Activated CD8-positive, alpha-beta memory T cell treated with anti-CD3 and anti-CD28 coated beads for 4 hours (primary cell): ENCODE results near the gene NPPA.
"Not testable (repeated sequence)": the region's sequence is repeated elsewhere in the genome, so short reads cannot be mapped to it uniquely, and the experiment has no call there.

ENCODE experiments used
- DNase-seq, 2 donors: peaks; one replicate each; pipeline ENCODE4 v3.0.0-alpha.2; 2020; ENCODE audit warnings: low read depth in 2 of 2

The NPPA gene

DNA sequence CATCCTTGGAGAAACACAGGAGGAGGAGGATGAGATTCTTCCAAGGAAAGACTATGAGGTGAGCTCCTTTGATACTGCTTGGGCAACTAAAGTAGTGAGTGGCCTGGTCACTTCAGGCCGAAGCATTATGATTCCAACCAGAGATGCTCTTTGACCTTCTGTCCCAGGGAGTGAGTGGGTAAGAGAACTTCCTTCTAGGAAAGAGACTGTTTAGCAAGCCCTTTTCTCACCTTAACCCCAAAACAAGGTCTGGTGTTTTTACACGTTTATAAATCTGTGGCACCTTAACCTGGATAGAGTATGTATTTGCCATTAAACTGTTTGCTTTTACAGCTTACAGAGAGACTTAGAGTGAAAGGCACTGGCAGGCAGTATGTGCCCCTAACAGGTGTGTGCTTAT is 40.5 kb downstream of the NPPA start:
- DNase-seq: no peak

GRCh38 chr1:11806307-11806936 is 41.2 kb downstream of the NPPA start:
- no peak for DNase-seq

- DNase-seq: peak; percentile 94 to 96
Measured at GRCh38 chr1:11805422-11806306, 41.9 kb downstream of the NPPA start, which contains the start of the genes CLCN6 and MTHFR. Gene CLCN6, plus strand, starts transcription at chr1:11806191. Its CDS starts 72 bp downstream, at chr1:11806263. Gene MTHFR, minus strand, starts transcription at chr1:11805964. Its CDS starts 2,848 bp downstream, at chr1:11803116.

- DNase-seq: no peak
Measured at GRCh38 chr1:11804666-11805421, 42.7 kb downstream of the NPPA start.

- not testable (repeated sequence) for DNase-seq
Measured at GRCh38 chr1:11803924-11804665, 43.5 kb downstream of the NPPA start.

DNA sequence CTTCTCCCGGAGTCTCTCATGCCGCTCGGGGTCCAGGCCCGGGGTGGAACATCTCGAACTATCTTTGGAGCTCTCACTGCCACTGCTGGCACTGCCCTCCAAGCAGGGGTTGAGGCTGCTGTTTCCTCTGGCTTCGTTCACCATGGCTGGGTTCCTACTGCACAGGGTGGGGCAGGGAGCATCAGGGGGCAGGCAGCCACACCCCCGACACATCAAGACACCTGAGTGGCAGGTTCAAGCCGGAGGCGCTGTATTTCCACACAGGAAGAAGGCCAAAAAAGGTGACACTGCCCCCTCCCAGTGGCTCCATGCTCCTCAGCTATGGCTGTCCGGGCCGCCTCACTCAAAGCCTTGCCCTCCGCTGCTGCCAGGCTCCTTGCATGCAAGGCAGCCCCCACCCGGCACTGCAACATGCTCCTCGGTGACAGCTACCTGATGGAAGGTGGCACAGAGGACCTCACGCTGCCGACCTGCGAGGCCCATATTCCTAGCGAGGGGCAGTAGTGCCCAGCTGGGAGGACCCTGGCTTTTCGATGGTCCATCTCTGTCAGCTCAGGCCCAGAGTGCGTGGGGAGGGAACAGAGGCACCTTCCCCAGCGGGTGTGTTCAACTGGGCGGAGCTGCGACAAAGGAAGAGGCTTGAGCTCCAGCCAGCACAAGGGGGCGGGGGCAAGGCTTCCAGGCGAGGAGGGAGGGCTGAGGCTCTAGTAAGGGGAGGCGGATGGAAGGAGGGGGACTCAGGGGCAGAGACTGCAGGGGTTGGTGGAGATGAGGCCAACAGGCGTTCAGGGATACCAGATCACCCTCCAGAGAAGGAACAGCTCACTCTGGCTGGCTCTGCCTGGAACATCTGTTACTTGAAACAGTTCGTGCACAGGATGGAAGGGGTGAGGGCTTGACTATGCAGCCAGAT is 44.4 kb downstream of the NPPA start:
- DNase-seq: peak; percentile 39 to 46

GRCh38 chr1:11802616-11802972 is 45.0 kb downstream of the NPPA start:
- DNase-seq: no peak

GRCh38 chr1:11800756-11801433 is 46.7 kb downstream of the NPPA start:
- no peak for DNase-seq

DNA sequence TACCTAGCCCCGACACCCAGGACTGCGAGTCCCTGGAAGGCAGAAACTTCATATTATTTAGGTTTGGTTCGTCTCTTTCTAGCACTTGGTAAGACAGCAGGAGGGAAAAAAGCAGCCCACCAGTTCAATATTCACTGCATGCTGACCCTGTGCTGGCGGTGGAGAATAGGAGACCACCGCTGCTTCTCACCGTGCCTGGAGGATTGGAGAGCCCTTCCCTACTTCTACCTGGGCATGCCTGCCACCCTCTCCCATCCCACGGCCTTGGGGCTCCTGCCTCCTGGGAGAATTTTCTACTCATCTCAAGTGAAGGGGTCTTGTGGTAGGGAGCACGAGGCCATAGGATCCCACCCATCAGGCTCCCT is 47.2 kb downstream of the NPPA start:
- DNase-seq: no peak

DNA sequence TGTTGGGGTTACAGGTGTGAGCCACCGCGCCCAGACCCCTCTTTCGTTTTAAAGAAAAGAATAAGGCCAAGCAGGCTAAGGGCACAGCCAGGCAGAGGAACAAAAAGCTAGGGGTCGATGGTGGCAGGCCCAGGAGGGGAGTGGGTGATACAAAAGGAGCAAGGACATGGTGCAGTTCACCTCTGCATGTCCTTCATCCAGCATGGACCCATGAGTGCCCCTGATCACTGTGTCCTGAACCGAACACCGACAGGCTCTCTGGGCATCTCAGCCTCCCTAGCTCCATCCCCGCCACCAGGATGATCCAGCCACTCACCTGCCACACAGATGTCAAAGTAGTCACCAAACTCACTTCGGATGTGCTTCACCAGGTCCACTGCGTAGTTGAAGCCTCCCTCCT is 47.7 kb downstream of the NPPA start:
- DNase-seq: no peak

- no peak for DNase-seq
Measured at GRCh38 chr1:11799099-11799498, 48.5 kb downstream of the NPPA start.

- DNase-seq: no peak
Measured at GRCh38 chr1:11797525-11798216, 49.9 kb downstream of the NPPA start.

DNA sequence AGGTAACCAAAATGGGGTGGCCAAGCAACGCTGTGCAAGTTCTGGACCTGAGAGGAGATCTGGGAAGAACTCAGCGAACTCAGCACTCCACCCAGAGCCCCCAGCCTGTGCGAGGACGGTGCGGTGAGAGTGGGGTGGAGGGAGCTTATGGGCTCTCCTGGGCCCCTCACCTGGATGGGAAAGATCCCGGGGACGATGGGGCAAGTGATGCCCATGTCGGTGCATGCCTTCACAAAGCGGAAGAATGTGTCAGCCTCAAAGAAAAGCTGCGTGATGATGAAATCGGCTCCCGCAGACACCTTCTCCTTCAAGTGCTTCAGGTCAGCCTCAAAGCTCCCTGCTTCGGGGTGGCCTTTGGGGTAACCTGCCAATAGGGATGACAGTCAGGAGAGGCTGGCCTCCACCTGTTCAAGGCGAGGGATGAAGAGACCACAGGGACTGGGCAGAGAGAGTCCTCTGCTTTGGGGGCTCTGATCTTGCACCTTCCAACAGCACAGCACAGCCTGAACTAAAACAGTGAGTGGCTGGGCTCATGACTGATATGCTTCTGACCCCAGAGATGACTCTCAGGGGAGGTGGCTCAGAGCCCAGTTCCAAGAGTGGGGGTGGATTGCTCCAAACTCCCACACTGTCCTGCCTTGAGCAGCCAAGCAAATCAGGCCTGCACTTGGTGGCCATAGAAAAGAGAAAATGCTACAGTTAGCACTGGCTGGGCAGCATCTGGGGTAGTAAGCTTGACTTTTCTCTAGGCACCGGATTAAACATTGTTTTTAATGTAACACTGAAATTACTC is 51.4 kb downstream of the NPPA start:
- no peak for DNase-seq
